ENCODE data around the gene AKNAD1.

Gene AKNAD1

DNA sequence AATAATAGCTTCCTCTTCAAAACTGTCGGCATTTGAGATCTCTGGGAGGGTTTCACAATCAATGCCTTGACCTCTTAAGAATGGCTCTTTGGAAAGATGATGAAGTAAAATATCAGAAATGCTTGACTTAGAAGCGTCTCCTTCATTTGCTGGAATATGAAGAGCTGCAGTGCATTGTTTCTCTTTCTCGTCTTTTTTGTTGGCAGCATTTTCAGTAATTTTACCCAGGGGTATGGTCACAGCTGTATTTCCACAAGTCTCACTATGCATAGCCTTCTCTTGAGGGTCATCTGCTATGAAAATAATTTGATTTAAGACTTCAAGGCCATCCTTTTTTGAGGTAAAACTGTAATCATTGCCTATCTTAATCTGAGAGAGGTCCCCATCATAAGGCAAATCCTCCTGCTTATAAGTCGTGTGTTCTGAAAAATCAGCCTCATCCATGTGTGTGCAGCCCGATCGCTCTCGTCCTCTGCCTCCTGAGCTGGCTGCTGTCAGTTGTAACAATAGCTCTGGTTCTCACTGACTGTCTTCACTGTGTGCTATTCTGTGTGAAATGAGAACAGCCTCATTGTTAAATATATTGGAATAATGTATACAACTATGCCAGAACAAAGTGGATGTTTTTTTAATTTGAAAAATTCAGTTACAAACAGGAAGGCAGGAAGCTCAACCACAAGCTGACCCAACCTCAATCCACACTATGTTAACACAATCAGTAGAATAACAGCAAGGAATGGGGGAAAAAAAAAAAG, 4.5 kb downstream of the AKNAD1 start:
- ATAC-seq (no peak), DNase-seq (no peak)
- peaks cover 2% of the 10 kb centered on the region for H3K4me1 Mint-ChIP-seq
- peaks cover 13% of the 10 kb centered on the region for H3K27me3 Mint-ChIP-seq
- H3K4me3 Mint-ChIP-seq = no peak overlapping the region
- no peaks in the 10 kb centered on the region for H3K36me3 Mint-ChIP-seq (ENCODE audit: low read depth)
- no peaks in the 10 kb centered on the region for H3K9me3 Mint-ChIP-seq
- H3K27ac Mint-ChIP-seq = no peak overlapping the region

DNA sequence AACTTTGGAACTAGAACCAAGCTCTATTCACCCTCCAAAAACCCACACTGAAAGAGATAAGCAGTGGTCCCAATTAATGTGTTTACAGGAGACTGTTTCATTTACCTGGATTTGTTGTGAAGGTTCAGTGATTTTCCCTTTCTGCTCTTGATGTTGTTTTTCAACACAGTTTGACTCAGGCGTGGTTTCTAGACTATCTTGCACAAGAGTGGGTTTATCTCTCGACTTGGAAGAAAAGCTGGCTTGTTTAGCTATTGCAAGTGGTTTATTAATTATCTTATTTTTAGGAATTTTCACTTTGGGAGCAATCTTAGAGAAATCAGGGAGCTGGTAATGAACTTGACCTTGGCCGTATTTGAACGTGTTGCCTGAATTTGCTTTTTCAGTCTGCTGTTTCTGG, 5.3 kb downstream of the AKNAD1 start:
- ATAC-seq (no peak), DNase-seq (no peak)
- no peak overlapping the region for H3K27ac Mint-ChIP-seq
- H3K4me3 Mint-ChIP-seq = no peak overlapping the region
- H3K36me3 Mint-ChIP-seq (ENCODE audit: low read depth) = no peaks in the 10 kb centered on the region
- H3K9me3 Mint-ChIP-seq = no peaks in the 10 kb centered on the region
- H3K4me1 Mint-ChIP-seq = peaks cover 2% of the 10 kb centered on the region
- peaks cover 12% of the 10 kb centered on the region for H3K27me3 Mint-ChIP-seq

DNA sequence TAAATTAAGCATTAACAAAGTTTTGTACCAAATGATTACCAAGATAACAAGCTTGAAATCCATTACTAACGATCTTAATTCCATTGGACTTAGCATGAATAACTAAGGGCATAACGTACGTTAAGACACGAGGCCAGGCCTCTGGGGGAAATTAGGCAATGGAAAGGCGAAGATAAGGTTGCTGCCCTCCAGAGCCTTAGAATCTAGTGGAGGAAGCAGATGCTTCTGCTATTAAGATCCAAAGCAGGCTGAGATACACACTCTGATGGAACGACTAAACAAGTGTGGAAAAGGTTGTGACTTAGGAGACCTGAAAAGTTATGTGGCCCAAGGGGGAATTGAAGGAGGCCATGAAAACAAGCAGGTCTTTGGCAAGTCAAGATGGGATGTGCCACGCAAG, 6.0 kb downstream of the AKNAD1 start:
- Mint-ChIP-seq H3K9me3 (no peaks in the 10 kb centered on the region), H3K4me1 (peaks cover 2% of the 10 kb centered on the region), H3K27ac (no peak overlapping the region), H3K4me3 (no peak overlapping the region), H3K36me3 (ENCODE audit: low read depth) (no peaks in the 10 kb centered on the region), H3K27me3 (peaks cover 11% of the 10 kb centered on the region)
- no peak for ATAC-seq
- DNase-seq = no peak

DNA sequence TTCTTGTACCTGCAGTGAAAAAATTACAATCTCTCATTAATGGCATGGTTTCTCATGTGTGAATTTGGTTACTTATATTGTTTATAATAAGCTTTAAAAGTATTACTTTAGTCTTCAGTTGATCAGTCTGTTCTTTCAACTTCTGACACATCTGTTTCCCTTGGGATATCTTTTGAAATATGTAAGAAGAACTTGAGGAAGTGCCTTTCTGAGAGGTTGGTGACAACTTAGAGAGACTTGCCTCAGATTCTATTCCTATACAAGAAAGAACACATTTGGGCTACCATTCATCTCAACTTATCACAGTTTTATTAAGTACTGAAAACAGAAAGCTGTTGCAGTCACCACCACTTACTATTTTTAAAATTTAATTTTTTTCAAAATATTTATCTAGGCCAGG, 8.1 kb downstream of the AKNAD1 start:
- peaks cover 2% of the 10 kb centered on the region for H3K4me1 Mint-ChIP-seq
- no peak overlapping the region for H3K4me3 Mint-ChIP-seq

DNA sequence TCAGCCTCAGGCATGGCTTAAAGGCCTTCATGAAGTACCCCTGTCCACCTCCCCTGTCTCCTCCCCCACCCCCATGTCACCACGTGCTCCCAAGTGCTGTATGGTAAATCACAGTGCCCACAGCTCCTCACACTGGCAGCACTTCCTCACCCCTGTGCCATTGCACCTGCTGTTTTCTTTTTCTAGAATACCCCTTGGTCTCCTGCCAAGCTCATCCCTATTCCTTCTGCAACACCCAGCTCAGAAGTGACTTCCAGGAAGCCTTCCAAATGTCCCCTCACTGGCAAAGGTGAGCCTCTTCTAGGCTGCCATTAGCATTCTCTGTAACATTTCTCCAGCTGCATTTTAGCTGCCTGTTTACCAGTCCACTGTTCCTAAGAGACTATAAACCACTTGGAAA, 9.4 kb downstream of the AKNAD1 start:
- Mint-ChIP-seq H3K36me3 (ENCODE audit: low read depth) (no peaks in the 10 kb centered on the region), H3K4me1 (no peaks in the 10 kb centered on the region), H3K9me3 (no peaks in the 10 kb centered on the region), H3K27ac (no peak overlapping the region), H3K4me3 (no peak overlapping the region), H3K27me3 (peaks cover 3% of the 10 kb centered on the region)
- ATAC-seq = no peak
- DNase-seq = no peak

More for the DNA sequence above, 8.1 kb downstream of the AKNAD1 start:
- Mint-ChIP-seq H3K27ac (no peak overlapping the region), H3K36me3 (ENCODE audit: low read depth) (no peaks in the 10 kb centered on the region), H3K9me3 (no peaks in the 10 kb centered on the region), H3K27me3 (peaks cover 6% of the 10 kb centered on the region)
- DNase-seq (no peak), ATAC-seq (no peak)

DNA sequence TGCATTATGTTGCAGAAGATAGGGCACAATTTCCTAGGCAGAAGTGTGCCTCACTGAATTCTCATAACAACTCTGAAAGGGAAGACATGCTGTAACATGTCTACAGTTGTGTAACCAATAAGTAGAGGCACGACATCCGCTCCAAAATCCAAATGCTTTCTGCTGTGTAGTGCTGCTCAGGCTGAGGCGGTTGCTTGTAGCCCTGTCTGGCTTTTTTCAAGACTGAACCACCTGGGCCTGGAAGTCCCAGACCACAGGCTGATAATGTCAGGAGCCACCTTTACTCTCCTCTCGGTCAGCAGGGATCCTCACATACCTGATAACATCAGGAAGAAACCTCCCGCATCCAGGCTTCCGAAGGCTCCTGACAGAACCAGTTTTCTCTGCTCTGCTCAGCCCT, 10.9 kb downstream of the AKNAD1 start:
- Mint-ChIP-seq H3K27me3 (peaks cover 2% of the 10 kb centered on the region), H3K36me3 (ENCODE audit: low read depth) (no peaks in the 10 kb centered on the region), H3K9me3 (no peaks in the 10 kb centered on the region), H3K27ac (no peak overlapping the region), H3K4me3 (no peak overlapping the region), H3K4me1 (no peaks in the 10 kb centered on the region)
- no peak for DNase-seq
- no peak for ATAC-seq

DNA sequence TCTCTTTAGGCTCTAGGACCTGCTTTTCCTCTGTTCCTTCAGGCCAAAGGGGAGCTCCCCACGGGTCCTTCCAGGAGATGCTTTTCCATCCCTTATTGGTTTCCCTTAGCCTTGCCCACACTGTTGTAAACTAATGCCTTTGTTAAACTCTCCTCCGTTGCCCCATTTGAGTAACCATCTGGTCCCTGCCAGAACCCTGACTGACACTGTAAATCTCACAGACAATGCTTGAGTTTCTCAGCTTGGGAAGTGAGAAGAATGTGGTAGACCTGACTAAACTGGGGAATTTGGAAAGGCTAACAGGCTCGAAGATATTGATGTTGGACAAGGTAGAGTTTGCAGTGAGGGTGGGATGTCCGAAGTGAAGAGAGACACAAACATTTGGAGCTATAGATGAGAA, 11.4 kb downstream of the AKNAD1 start:
- no peaks in the 10 kb centered on the region for H3K36me3 Mint-ChIP-seq (ENCODE audit: low read depth)
- ATAC-seq (no peak), DNase-seq (no peak)
- H3K9me3 Mint-ChIP-seq = no peaks in the 10 kb centered on the region
- no peak overlapping the region for H3K4me3 Mint-ChIP-seq
- H3K27me3 Mint-ChIP-seq = peaks cover 2% of the 10 kb centered on the region
- no peak overlapping the region for H3K27ac Mint-ChIP-seq
- H3K4me1 Mint-ChIP-seq = no peaks in the 10 kb centered on the region

DNA sequence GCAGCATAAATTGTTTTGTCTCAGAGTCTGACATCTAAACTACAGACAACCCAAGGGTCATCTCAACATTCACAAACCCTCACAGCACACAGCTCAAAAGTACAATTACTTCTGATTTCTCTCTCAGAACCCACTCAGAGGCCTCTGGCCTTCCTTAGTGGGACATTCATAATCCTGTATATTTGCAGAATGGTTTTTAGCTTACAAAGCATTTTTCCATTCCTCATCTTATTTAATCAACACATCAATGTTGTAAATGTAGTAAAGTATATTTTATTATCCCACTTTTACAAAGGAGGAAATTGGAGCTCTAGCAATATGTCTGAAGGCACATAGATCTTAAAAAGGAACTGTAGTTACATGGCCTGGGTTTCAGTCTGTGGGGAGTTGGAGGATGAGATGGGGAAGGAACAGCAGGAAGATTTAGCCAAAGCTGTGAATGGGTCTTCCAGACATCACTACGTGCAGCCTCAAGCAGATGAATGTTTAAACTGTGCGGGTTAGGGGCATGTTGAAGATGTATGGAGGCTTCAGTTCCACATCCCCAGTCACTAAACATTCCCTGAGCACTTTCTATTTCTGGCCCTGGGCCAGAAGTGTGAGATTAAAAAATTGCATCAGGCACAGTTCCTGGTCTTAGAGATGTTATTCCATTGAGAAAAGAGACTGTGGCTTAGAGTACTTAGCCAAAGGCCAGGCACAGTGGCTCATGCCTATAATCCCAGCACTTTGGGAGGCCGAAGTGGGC, 13.3 kb downstream of the AKNAD1 start:
- ATAC-seq (no peak), DNase-seq (no peak)
- Mint-ChIP-seq H3K4me3 (no peak overlapping the region), H3K9me3 (peaks cover under 1% of the 10 kb centered on the region), H3K27ac (no peak overlapping the region), H3K36me3 (ENCODE audit: low read depth) (no peaks in the 10 kb centered on the region), H3K27me3 (peaks cover 2% of the 10 kb centered on the region), H3K4me1 (no peaks in the 10 kb centered on the region)

DNA sequence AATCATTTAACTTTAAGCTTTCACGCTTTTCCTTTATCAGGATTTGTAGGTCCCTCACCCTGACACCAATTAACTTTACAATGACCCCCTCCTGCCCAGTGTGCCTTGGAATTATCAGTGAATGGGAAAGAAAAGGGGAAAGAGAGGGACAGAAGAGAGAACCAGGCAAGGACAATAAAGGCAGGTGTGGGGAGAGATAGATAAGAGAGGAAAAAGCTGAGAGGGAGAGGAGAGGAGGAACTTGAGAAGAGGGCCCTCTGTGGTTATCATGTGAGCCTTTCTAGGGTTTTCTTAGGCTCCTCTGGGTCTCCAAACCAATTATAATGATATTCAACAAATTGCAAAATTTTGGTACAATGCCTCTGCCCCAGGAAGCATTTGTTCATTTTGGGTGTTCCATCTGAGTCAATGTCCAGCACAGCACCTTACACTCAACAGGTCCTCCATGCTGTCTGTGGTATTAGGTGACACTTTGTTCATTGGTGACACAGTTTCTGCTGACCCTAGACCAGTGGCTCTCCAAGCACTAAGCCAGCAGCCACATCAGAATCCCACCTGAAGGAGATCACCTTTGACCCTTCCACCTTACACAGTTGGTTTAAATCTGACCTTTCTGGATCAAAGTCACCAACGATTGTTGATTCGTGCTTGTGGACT, 14.2 kb downstream of the AKNAD1 start:
- ATAC-seq (no peak), DNase-seq (no peak)
- Mint-ChIP-seq H3K4me1 (no peaks in the 10 kb centered on the region), H3K36me3 (ENCODE audit: low read depth) (no peaks in the 10 kb centered on the region), H3K27ac (no peak overlapping the region), H3K4me3 (no peak overlapping the region), H3K27me3 (peaks cover 2% of the 10 kb centered on the region), H3K9me3 (peaks cover 3% of the 10 kb centered on the region)

DNA sequence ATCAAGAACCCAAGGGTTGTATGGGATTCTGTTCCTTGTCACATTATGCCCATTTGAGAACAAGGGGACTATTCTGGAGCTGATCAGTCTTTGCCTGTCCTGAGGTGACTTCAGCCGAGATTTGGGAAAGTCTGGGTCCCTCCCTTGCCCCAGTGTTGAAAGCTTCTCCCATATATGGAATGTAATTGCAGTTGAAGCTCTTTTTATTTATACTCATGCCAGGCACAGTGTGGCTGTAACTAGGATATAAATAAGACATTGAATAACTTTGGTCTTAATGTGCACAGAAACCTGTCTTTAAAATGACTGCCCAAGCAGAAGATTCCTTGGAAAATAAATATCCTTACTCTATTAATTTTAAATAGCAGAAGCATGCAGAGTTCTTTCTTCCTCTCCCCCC, 15.2 kb downstream of the AKNAD1 start:
- Mint-ChIP-seq H3K27me3 (peaks cover 2% of the 10 kb centered on the region), H3K4me3 (no peak overlapping the region), H3K9me3 (peaks cover 3% of the 10 kb centered on the region), H3K4me1 (no peaks in the 10 kb centered on the region), H3K36me3 (ENCODE audit: low read depth) (no peaks in the 10 kb centered on the region), H3K27ac (no peak overlapping the region)
- ATAC-seq = no peak
- no peak for DNase-seq

DNA sequence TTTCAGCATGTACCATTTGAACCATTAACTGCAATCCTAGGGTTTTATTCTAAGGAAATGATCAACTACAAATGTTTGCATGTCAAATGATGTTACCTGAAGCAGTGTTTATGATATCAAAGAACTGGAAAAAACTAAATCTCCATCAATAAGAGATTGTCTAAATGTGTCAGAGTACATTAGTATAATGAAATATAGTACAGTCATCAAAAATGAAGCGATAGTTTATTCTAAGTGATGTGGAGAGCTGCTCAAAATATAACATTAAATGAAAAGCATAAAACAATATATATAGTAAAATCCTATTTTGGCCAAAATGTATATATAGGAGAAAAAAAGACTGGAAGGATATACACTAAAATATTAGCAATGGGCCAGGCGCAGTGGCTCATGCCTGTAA, 24.0 kb downstream of the AKNAD1 start:
- ATAC-seq (no peak), DNase-seq (no peak)
- H3K36me3 Mint-ChIP-seq (ENCODE audit: low read depth) = no peaks in the 10 kb centered on the region
- no peak overlapping the region for H3K27ac Mint-ChIP-seq
- no peaks in the 10 kb centered on the region for H3K9me3 Mint-ChIP-seq
- H3K27me3 Mint-ChIP-seq = no peaks in the 10 kb centered on the region
- H3K4me1 Mint-ChIP-seq = no peaks in the 10 kb centered on the region
- H3K4me3 Mint-ChIP-seq = no peak overlapping the region

DNA sequence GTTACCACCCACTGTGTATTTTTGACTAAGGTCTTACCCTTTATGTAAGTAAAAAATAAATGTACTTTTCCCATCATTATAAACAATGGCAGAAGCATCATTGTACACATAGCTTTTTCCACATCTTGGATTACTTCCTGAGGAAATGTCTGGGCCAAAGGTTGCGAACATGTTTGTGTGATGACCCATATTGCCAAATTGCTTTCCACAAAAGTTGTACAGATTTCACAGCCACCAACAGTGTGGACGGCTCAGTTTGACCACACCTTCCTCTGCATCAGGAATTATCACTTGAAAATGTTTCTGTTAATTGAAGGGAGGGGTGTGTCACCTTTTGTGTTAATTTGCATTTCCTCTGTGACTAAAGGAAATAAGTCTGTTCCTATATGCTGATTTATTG, 25.7 kb downstream of the AKNAD1 start:
- DNase-seq = no peak
- Mint-ChIP-seq H3K36me3 (ENCODE audit: low read depth) (no peaks in the 10 kb centered on the region), H3K27me3 (no peaks in the 10 kb centered on the region), H3K4me3 (no peak overlapping the region), H3K9me3 (no peaks in the 10 kb centered on the region), H3K27ac (no peak overlapping the region), H3K4me1 (no peaks in the 10 kb centered on the region)
- no peak for ATAC-seq

DNA sequence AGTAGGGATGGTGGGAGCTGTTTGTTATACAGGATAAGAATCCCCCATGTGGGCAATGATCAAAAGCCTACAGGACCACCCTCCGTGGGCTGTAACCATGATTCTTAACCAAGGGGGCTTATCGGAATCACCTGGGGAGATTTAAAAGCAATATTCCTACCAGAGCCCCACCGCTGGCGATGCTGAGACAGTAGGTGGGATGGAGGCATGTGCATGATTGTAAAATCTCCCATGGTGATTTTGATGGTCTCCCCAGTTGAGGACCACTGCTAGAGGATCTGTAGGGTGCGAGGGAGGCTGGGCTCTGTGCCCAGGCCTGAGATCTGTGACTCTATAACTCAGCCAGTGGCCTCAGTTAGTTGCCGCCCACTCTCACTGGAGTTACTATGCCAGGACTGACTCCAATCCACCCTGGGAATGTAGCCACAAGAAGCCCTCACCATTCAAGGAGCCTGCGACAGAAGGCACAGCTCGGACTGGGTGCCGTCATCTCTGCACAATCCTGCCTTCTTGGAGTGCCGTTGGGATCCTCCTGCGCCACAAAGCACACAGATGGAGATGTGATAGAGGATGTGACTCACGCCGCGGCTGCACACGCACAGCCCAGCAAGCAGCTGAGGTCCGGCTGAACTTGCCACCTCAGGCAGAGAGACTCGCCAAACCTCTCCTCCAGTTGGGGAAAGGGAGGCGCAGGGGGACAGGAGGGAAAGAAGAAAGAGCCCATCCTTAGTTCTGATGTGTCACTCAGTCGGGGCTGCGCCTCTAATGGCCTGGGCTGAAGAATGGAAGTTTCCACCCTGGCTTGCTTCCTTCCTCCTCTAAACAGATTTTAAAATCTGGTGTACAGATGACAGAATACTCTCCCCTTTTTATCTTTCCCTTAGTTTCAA, 26.5 kb downstream of the AKNAD1 start:
- H3K27ac Mint-ChIP-seq = no peak overlapping the region
- DNase-seq (no peak), ATAC-seq (no peak)

DNA sequence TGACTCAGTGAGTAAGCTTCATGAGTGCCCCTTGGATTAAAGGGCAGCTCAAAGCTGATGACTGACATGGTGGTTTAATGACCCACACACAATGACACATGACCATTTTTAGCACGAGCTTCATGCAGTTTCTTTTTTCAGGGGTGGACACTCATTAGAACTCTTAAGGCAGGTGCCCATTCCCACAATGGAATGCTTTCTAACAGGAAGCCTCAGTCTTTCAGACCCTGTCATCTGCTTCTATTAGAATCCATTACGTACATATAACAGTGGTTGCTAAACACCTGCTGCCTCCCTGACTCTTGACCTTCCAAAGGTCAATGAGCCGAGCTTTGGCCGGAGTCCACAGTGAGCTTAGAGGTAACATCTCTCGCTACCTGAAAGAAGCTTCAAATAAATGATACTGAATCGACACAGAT, 27.4 kb downstream of the AKNAD1 start:
- Mint-ChIP-seq H3K4me1 (no peaks in the 10 kb centered on the region), H3K9me3 (no peaks in the 10 kb centered on the region), H3K27ac (no peak overlapping the region), H3K36me3 (ENCODE audit: low read depth) (no peaks in the 10 kb centered on the region), H3K27me3 (no peaks in the 10 kb centered on the region), H3K4me3 (no peak overlapping the region)
- no peak for DNase-seq
- no peak for ATAC-seq

More for the DNA sequence above, 26.5 kb downstream of the AKNAD1 start:
- H3K36me3 Mint-ChIP-seq (ENCODE audit: low read depth) = no peaks in the 10 kb centered on the region
- H3K4me1 Mint-ChIP-seq = no peaks in the 10 kb centered on the region
- no peaks in the 10 kb centered on the region for H3K9me3 Mint-ChIP-seq
- H3K4me3 Mint-ChIP-seq = no peak overlapping the region
- H3K27me3 Mint-ChIP-seq = no peaks in the 10 kb centered on the region
